GM18517 (cell line): ENCODE measurements around the gene ZBTB46.
"Not testable (repeated sequence)": the region's sequence is repeated elsewhere in the genome, so short reads cannot be mapped to it uniquely, and the experiment has no call there.

Experiments used
- ATAC-seq: cut with Tn5 transposase; IDR thresholded peaks from one replicate; pipeline ENCODE4 v1.9.1; 2021; ENCODE audit warnings: mild to moderate bottlenecking, moderate library complexity; ENCODE audit not compliant: unreplicated experiment

Gene ZBTB46

GRCh38 chr20:63858393-63859165 lies 27.5 kb upstream of the ZBTB46 start:
- no peak for ATAC-seq

- ATAC-seq: no peak
Measured at GRCh38 chr20:63857764-63858392, 26.8 kb upstream of the ZBTB46 start.

- no peak for ATAC-seq
Measured at GRCh38 chr20:63856098-63856511, 25.0 kb upstream of the ZBTB46 start.

GRCh38 chr20:63855363-63856097 lies 24.5 kb upstream of the ZBTB46 start:
- ATAC-seq: no peak

GRCh38 chr20:63854766-63855362 lies 23.8 kb upstream of the ZBTB46 start:
- ATAC-seq: no peak

- ATAC-seq: no peak
Measured at GRCh38 chr20:63854069-63854765, 23.2 kb upstream of the ZBTB46 start.

- ATAC-seq: not testable (repeated sequence)
Measured at GRCh38 chr20:63853733-63854068, 22.6 kb upstream of the ZBTB46 start.

GRCh38 chr20:63851548-63851943 lies 20.5 kb upstream of the ZBTB46 start:
- not testable (repeated sequence) for ATAC-seq

- peak; percentile 88 for ATAC-seq
Measured at GRCh38 chr20:63850689-63851547, 19.9 kb upstream of the ZBTB46 start.

GRCh38 chr20:63848003-63848911 lies 17.2 kb upstream of the ZBTB46 start:
- no peak for ATAC-seq

GRCh38 chr20:63847237-63848002 lies 16.4 kb upstream of the ZBTB46 start:
- no peak for ATAC-seq

GRCh38 chr20:63846888-63847236 lies 15.8 kb upstream of the ZBTB46 start:
- no peak for ATAC-seq

- no peak for ATAC-seq
Measured at GRCh38 chr20:63846128-63846771, 15.2 kb upstream of the ZBTB46 start.

- no peak for ATAC-seq
Measured at GRCh38 chr20:63844511-63844991, 13.5 kb upstream of the ZBTB46 start.

- ATAC-seq: no peak
Measured at GRCh38 chr20:63843778-63844177, 12.7 kb upstream of the ZBTB46 start.

- ATAC-seq: no peak
Measured at GRCh38 chr20:63843222-63843621, 12.2 kb upstream of the ZBTB46 start.

GRCh38 chr20:63842258-63842657 lies 11.2 kb upstream of the ZBTB46 start:
- no peak for ATAC-seq

GRCh38 chr20:63840405-63840828 lies 9.4 kb upstream of the ZBTB46 start:
- ATAC-seq: no peak
